Heart left ventricle (tissue), 16 donors: Measurements from ENCODE around the gene ERBB3. TPM values are rescaled to one million over a fixed set of nuclear protein-coding genes. Genes with fewer than 3 reads are reported as not detected.

Source experiments
- ATAC-seq, 4 donors: fragments of 200-7000 bp; cut with Tn5 transposase; one replicate each; pipeline ENCODE4 v1.9.1; 2020 to 2022; ENCODE audit warnings: moderate library complexity in 4 of 4, mild to moderate bottlenecking in 3 of 4, moderate number of reproducible peaks in 1 of 4
- DNase-seq, 5 donors: peaks; one replicate each; pipeline ENCODE4 v3.0.0-alpha.2; 2020
- H3K27ac ChIP-seq, 12 donors: fragments of 200-600 bp; sonication (generic) in 4 of 12; one replicate each; pipeline versions ENCODE4 v1.5.0 to v1.8.0; 2016 to 2022; ENCODE audit warnings: mild to moderate bottlenecking in 2 of 12
- H3K27me3 ChIP-seq, 9 donors: fragments of 200-600 bp; sonication (generic) in 2 of 9; one replicate each; pipeline versions ENCODE4 v1.5.1 to v1.8.0; 2016 to 2022; ENCODE audit warnings: mild to moderate bottlenecking in 3 of 9
- H3K36me3 ChIP-seq, 9 donors: fragments of 200-600 bp; sonication (generic) in 2 of 9; one replicate each; pipeline versions ENCODE4 v1.5.0 to v1.8.0; 2018 to 2022; ENCODE audit warnings: mild to moderate bottlenecking in 2 of 9
- H3K4me1 ChIP-seq, 12 donors: fragments of 200-600 bp; sonication (generic) in 4 of 12; one replicate each; pipeline versions ENCODE4 v1.5.0 to v1.8.0; 2016 to 2022; ENCODE audit warnings: mild to moderate bottlenecking in 3 of 12
- H3K4me3 ChIP-seq, 12 donors: fragments of 200-600 bp; sonication (generic) in 4 of 12; one replicate each; pipeline versions ENCODE4 v1.5.0 to v1.8.0; 2017 to 2022; ENCODE audit warnings: mild to moderate bottlenecking in 9 of 12, moderate library complexity in 4 of 12
- H3K9me3 ChIP-seq, 12 donors: fragments of 200-600 bp; sonication (generic) in 4 of 12; one replicate each; pipeline versions ENCODE4 v1.5.0 to v1.8.0; 2016 to 2022; ENCODE audit warnings: mild to moderate bottlenecking in 1 of 12
- POLR2A ChIP-seq, 2 donors: fragments of 450-650 bp; IDR thresholded peaks; one replicate each; pipeline ENCODE4 v1.6.1; 2017; ENCODE audit warnings: antibody characterized with exemption in 2 of 2, mild to moderate bottlenecking in 2 of 2, moderate library complexity in 2 of 2
- WGBS, 4 donors: extraction: QIAGEN DNeasy Blood & Tissue Kit in 2 of 4; methylation state at CpG; one replicate each; pipeline versions ENCODE4 v1.1.5 to v1.1.7; 2013 to 2018; 5-methylcytosine and 5-hydroxymethylcytosine counted together
- intact Hi-C, 10 donors: fragments of 100-400 bp; cut with DNase I; formaldehyde crosslinking; loops; one replicate each; pipeline versions ENCODE4 v1.11.1 to v1.14.2; 2022
- polyA plus RNA-seq, 2 donors: library from polyadenylated mRNA; stranded (reverse); fragments of 200-250 nt; gene quantifications; one replicate each; pipeline ENCODE4 v1.2.3, GENCODE V29; 2013
- total RNA-seq, 9 donors: library from RNA; depleted of rRNA in 2 of 9; stranded (reverse); fragments of >200 nt in 2 of 9; fragmentation: NEBNext Ultra II Directional in 3 of 9; extraction: Animal tissue kit (Norgen Biotek cat#: 25700) in 3 of 9; gene quantifications; one replicate each; pipeline versions ENCODE4 v1.1.0 to v1.2.4, GENCODE V29; 2016 to 2023
- TF ChIP-seq, protein P1 (sequence below), 12 donors: fragments of 200-600 bp; sonication (generic) in 4 of 12; IDR thresholded peaks; one replicate each; pipeline versions ENCODE4 v1.5.0 to v1.8.0; 2018 to 2022; ENCODE audit warnings: antibody characterized with exemption in 12 of 12, mild to moderate bottlenecking in 5 of 12
- donor health status: ischemic (EF 13 %, LVEDD 7.1; RV severe dilation, severe dysfunction).
- donor health status: healthy with polysubstance abuse.
- donor health status: DM: no; HTN: yes; CAD: no.
- donor health status: DM: no; HTN: no; CAD: no.
- donor health status: ischemic (EF 25% LVEDD 6.9; RV normal size, moderate dysfunction).
- donor health status: ischemic (EF 25% LVEDD 5.7; RV mildly dilated, moderate dysfunction).
- donor health status: healthy.
- donor health status: DM: yes; HTN: yes; CAD: no.
- donor health status: ischemic (EF 35%, LVEDD 5.7; RV mildly dilated, moderate dysfunction).
- donor health status: nonischemic (EF 11% LVEDD 7.7; RV severe dilation, severe dysfunction).
- donor health status: DM: yes; HTN: yes; CAD: no.
- donor health status: PGD.
- donor health status: ischemic (EF 29% LVEDD 5.4; RV normal size, mild dysfunction).
- donor health status: nonischemic (EF 23%, LVEDD 6.1; RV moderate dilation, normal function).

Gene ERBB3
- total and polyA plus RNA-seq, 11 donors: 0.90 to 4.5 (median 2.2) TPM

DNA sequence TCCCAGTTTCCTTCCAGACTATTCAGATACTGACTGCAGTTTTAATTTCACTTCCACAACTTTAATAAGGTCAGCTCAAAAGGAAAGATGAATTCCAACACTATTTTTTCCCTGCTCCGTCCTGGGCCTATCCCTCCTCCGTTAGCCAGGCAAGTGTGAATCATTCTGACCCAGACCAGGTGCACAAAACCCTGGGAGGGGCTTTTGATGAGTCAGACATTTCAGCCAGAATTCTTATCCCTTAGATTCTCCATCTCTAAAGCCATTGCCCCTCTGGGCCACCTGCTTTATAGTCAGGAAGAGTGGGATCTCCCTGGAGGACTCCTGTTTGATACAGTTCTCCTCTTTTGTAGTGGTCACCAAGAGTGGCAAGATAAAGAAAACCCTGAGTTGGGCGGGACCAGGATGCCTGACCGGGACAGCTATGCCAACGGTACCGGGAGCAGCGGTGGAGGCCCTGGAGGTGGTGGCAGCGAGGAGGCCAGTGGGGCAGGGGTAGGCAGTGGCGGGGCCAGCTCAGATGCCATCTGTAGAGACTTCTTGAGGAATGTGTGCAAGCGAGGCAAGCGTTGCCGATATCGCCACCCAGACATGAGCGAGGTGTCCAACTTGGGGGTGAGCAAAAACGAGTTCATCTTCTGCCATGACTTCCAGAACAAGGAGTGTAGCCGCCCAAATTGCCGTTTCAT, 40.3 kb downstream of the ERBB3 start:
- Histone ChIP-seq H3K27me3 (no peaks in the 10 kb centered on the region), H3K36me3 (peaks cover 0 to 40% (median 19%) of the 10 kb centered on the region in 9 donors), H3K4me1 (peaks cover 0 to 60% (median 32%) of the 10 kb centered on the region in 12 donors), H3K27ac (peak overlapping the region in 11 of 12 donors; percentile 0 to 98 (median 68)), H3K4me3 (no peak overlapping the region), H3K9me3 (no peaks in the 10 kb centered on the region)
- 86 to 91% (median 87%) methylated on average over 17 of the region's 17 CpGs for WGBS, 4 donors
- intact Hi-C loops: loop anchor here in 5 of 10 donors (2.0 to 10.0 kb wide), 5 partner anchors 37 to 344 kb away; partner anchors contain the start of genes SPRYD4 (in 4 of the 5), CNPY2 (in 1 of the 5) and MYL6 (in 1 of the 5)
- no peak for ATAC-seq
- TF ChIP-seq POLR2A (IDR thresholded peaks at IDR 0.05): no peak
- TF ChIP-seq, protein P1, sequence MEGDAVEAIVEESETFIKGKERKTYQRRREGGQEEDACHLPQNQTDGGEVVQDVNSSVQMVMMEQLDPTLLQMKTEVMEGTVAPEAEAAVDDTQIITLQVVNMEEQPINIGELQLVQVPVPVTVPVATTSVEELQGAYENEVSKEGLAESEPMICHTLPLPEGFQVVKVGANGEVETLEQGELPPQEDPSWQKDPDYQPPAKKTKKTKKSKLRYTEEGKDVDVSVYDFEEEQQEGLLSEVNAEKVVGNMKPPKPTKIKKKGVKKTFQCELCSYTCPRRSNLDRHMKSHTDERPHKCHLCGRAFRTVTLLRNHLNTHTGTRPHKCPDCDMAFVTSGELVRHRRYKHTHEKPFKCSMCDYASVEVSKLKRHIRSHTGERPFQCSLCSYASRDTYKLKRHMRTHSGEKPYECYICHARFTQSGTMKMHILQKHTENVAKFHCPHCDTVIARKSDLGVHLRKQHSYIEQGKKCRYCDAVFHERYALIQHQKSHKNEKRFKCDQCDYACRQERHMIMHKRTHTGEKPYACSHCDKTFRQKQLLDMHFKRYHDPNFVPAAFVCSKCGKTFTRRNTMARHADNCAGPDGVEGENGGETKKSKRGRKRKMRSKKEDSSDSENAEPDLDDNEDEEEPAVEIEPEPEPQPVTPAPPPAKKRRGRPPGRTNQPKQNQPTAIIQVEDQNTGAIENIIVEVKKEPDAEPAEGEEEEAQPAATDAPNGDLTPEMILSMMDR (IDR thresholded peaks at IDR 0.05): no peak
- peak in 1 of 5 donors; percentile 30 for DNase-seq

DNA sequence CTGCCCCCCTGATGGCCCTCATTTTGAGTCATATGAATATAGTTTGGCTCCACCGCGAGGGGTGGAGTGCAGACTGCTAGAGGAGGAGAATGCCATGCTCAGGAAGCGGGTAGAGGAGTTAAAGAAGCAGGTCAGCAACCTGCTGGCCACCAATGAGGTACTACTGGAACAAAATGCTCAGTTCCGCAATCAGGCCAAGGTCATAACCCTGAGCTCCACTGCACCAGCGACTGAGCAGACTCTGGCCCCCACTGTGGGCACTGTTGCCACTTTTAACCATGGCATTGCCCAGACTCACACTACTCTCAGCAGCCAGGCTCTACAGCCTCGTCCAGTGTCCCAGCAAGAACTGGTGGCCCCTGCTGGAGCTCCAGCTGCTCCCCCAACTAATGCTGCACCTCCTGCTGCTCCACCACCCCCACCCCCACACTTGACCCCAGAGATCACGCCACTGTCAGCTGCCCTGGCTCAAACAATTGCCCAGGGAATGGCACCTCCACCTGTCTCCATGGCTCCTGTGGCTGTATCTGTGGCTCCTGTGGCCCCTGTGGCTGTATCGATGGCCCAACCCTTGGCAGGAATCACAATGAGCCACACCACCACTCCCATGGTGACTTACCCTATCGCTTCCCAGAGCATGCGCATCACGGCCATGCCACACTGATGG, 41.4 kb downstream of the ERBB3 start:
- intact Hi-C loops: loop anchor here in 5 of 10 donors (2.0 to 10.0 kb wide), 5 partner anchors 36 to 343 kb away; partner anchors contain the start of genes SPRYD4 (in 4 of the 5), CNPY2 (in 1 of the 5) and MYL6 (in 1 of the 5)
- H3K4me1 ChIP-seq: peaks cover under 1 to 66% (median 37%) of the 10 kb centered on the region in 12 donors
- H3K36me3 ChIP-seq: peaks cover 0 to 40% (median 19%) of the 10 kb centered on the region in 9 donors
- no peak for TF ChIP-seq POLR2A (IDR thresholded peaks at IDR 0.05)
- no peaks in the 10 kb centered on the region for H3K9me3 ChIP-seq
- no peak for DNase-seq
- no peak overlapping the region for H3K4me3 ChIP-seq
- H3K27ac ChIP-seq: peak overlapping the region in 3 of 12 donors; percentile 11 to 31 (median 17)
- no peak for ATAC-seq
- no peaks in the 10 kb centered on the region for H3K27me3 ChIP-seq
- 76 to 96% (median 84%) methylated on average over 6 to 11 of the region's 11 CpGs for WGBS, 4 donors

DNA sequence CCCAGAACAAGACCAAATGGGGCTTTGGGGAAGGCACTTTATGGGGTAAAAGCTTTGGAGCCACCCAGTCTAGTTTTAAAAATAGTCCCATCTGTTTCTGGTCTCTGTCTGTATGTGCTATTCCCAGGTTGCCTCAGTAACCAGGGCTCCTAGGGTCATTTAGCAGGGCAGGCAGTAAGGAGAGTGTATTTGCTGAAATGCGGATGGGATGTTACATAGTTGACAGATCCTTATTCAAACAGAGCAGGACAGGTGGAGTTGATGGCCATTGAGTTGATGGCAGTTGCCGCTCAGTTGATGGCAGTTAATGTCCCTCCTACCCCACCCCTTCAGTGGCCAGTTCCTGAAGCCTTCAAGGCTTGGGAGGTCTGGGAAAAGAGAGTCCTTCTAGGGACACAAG, 42.7 kb downstream of the ERBB3 start:
- peaks cover 8 to 78% (median 49%) of the 10 kb centered on the region in 12 donors for H3K4me1 ChIP-seq

DNA sequence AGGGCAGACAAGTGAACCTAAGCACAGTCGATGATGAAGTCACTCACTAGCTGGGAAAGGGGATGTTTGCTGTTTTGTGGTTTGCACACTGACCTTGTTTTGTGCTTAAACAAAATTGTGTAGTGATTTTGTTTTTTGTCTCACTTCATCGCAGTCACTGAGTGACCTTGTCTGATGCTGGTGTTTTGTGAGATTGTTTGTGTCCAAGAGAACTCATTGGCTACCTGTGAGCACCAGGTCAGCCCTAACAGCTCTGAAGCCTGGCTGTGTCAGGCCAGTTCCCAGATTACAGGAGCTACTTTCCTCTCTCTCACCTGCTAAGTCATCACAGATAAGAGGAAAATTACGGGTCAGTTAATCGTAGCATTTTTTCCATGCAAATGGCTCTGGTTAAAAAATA, 44.2 kb downstream of the ERBB3 start:
- TF ChIP-seq, protein P1 (IDR thresholded peaks at IDR 0.05): no peak
- TF ChIP-seq POLR2A (IDR thresholded peaks at IDR 0.05): no peak
- 84 to 87% (median 86%) methylated on average over 4 of the region's 4 CpGs for WGBS, 4 donors
- H3K4me1 ChIP-seq: peaks cover 8 to 77% (median 42%) of the 10 kb centered on the region in 12 donors

More for the DNA sequence above, 42.7 kb downstream of the ERBB3 start:
- no peak for ATAC-seq
- H3K9me3 ChIP-seq: no peaks in the 10 kb centered on the region
- TF ChIP-seq, protein P1 (IDR thresholded peaks at IDR 0.05): no peak
- TF ChIP-seq POLR2A (IDR thresholded peaks at IDR 0.05): no peak
- DNase-seq: no peak
- peak overlapping the region in 8 of 12 donors; percentile 5 to 65 (median 30) for H3K27ac ChIP-seq
- H3K4me3 ChIP-seq: no peak overlapping the region
- no peaks in the 10 kb centered on the region for H3K27me3 ChIP-seq
- H3K36me3 ChIP-seq: peaks cover 0 to 40% (median 19%) of the 10 kb centered on the region in 9 donors
- intact Hi-C loops: loop anchor here in 5 of 10 donors (5.0 to 10.0 kb wide), 4 partner anchors 35 to 342 kb away; partner anchors contain the start of genes SPRYD4 (in 4 of the 5), CNPY2 (in 1 of the 5) and MYL6 (in 1 of the 5)
- WGBS, 4 donors: 51 to 72% (median 55%) methylated on average over 2 of the region's 2 CpGs

More for the DNA sequence above, 44.2 kb downstream of the ERBB3 start:
- DNase-seq (no peak), ATAC-seq (no peak)
- no peaks in the 10 kb centered on the region for H3K9me3 ChIP-seq
- H3K27me3 ChIP-seq: no peaks in the 10 kb centered on the region
- no peak overlapping the region for H3K27ac ChIP-seq
- H3K36me3 ChIP-seq: peaks cover 0 to 40% (median 19%) of the 10 kb centered on the region in 9 donors
- intact Hi-C loops: loop anchor here in 5 of 10 donors (5.0 to 10.0 kb wide), 4 partner anchors 33 to 341 kb away; partner anchors contain the start of genes SPRYD4 (in 4 of the 5), CNPY2 (in 1 of the 5) and MYL6 (in 1 of the 5)
- no peak overlapping the region for H3K4me3 ChIP-seq
